Muscle of leg (tissue), 11 donors: Measurements from ENCODE around the gene DUS2. TPM values are rescaled to one million over a fixed set of nuclear protein-coding genes. Genes with fewer than 3 reads are reported as not detected.
A peak's percentile ranks its signal among the peaks of the same experiment; 100 is the strongest.

Source experiments
- DNase-seq: peaks from one replicate; pipeline ENCODE4 v3.0.0; 2013
- H3K27ac ChIP-seq: one replicate; pipeline ENCODE4 v1.5.1; 2013; ENCODE audit warnings: mild to moderate bottlenecking, low read length, control low read depth
- H3K27me3 ChIP-seq: one replicate; pipeline ENCODE4 v1.6.1; 2013; ENCODE audit warnings: low read length; ENCODE audit not compliant: control insufficient read depth, insufficient read depth
- H3K36me3 ChIP-seq: one replicate; pipeline ENCODE4 v1.6.1; 2013; ENCODE audit warnings: low read length; ENCODE audit not compliant: control insufficient read depth, insufficient read depth
- H3K4me1 ChIP-seq: one replicate; pipeline ENCODE4 v1.6.1; 2013; ENCODE audit warnings: low read length; ENCODE audit not compliant: control insufficient read depth, insufficient read depth
- H3K4me3 ChIP-seq: one replicate; pipeline ENCODE4 v1.5.1; 2013; ENCODE audit warnings: low read length, control low read depth
- H3K9me3 ChIP-seq: replicated peaks from 2 replicates; pipeline ENCODE4 v1.6.1; 2013; ENCODE audit warnings: low read depth, low read length; ENCODE audit not compliant: control insufficient read depth
- WGBS: methylation state at CpG from one replicate; pipeline ENCODE4 v1.1.5; 2013; ENCODE audit warnings: missing lambda C conversion rate; ENCODE audit not compliant: insufficient coverage; 5-methylcytosine and 5-hydroxymethylcytosine counted together
- polyA plus RNA-seq, 8 donors: library from polyadenylated mRNA; unstranded; fragments of 120-200 nt; gene quantifications; one replicate each; pipeline versions ENCODE4 v1.2.1 to v1.2.3, GENCODE V29; 2013; ENCODE audit warnings: inconsistent platforms in 1 of 8, low replicate concordance in 1 of 8; ENCODE audit not compliant: insufficient read length in 8 of 8, insufficient read depth in 1 of 8
- total RNA-seq: library from RNA; stranded (reverse); fragments of 120-200 nt; gene quantifications from one replicate; pipeline ENCODE4 v1.2.4, GENCODE V29; 2013

Gene DUS2
- total and polyA plus RNA-seq, 9 donors: 10.1 to 13.7 (median 12.5) TPM

DNA sequence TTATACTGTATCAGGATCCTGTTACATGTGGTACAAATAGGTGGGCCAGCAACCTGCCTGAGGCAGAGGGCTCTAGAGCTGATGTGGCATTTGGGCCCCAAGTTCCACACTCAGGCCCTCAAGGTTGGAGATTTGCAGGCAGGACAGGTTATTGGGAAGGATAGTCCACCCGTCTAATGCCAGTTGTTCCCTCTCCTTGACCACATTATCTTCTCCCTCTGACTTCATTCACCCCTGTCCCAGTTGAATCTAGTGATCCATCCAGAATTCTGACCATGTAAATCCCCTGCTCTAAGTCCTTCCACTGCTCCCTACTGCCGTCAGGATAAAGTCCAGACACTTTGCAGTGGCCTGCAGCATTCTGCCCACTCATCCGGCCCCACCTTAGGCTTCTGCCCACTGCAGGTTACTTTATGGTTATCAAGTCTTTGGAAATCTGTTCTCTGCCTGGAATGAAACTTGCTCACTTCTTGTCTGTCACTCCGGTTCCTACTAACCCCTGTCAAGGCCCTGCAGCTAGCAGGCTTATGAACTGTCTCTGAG, 60.2 kb downstream of the DUS2 start:
- no peak overlapping the region for H3K4me3 ChIP-seq
- peaks cover 6% of the 10 kb centered on the region for H3K36me3 ChIP-seq
- WGBS: 79% methylated on average over 3 of the region's 4 CpGs
- H3K27ac ChIP-seq: peak overlapping the region; percentile 100
- no peak for DNase-seq
- peaks cover 56% of the 10 kb centered on the region for H3K4me1 ChIP-seq
- H3K9me3 ChIP-seq: no peaks in the 10 kb centered on the region
- no peaks in the 10 kb centered on the region for H3K27me3 ChIP-seq

DNA sequence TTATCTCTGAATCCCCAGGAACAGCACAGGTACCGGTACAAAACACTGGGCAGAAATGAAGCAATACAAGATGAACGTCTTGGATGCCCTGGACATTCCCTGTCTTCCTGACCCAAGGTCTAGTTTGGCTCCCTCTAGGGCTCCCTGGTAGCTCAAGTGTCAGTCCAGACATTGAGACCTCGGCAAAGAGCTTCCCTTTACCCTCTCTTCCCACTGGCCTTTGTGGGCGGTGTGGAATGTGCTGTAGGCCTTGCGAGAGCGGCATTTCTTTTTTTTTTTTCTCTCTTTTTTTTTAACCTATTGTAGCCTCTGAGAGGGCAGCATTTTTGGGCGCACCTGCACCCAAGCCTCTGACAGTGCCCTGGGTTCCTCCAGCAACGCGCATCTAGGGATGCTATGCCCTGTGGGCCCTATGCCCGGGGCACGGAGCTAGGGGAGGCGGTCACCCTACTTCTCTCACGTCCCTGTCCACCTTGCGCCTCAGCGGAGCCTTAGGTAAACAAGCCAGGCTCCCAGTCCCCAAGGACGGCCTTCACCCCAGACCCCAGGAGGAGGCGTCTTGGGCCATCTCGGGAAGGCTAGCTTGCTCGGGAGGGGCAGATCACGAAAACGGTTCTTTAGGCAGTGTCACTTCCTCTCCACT, 60.9 kb downstream of the DUS2 start:
- Histone ChIP-seq H3K36me3 (no peaks in the 10 kb centered on the region), H3K4me1 (peaks cover 55% of the 10 kb centered on the region), H3K4me3 (peak overlapping the region; percentile 80), H3K9me3 (no peaks in the 10 kb centered on the region), H3K27ac (peak overlapping the region; percentile 100), H3K27me3 (no peaks in the 10 kb centered on the region)
- 14% methylated on average over 14 of the region's 21 CpGs for WGBS
- peak; percentile 50 for DNase-seq

DNA sequence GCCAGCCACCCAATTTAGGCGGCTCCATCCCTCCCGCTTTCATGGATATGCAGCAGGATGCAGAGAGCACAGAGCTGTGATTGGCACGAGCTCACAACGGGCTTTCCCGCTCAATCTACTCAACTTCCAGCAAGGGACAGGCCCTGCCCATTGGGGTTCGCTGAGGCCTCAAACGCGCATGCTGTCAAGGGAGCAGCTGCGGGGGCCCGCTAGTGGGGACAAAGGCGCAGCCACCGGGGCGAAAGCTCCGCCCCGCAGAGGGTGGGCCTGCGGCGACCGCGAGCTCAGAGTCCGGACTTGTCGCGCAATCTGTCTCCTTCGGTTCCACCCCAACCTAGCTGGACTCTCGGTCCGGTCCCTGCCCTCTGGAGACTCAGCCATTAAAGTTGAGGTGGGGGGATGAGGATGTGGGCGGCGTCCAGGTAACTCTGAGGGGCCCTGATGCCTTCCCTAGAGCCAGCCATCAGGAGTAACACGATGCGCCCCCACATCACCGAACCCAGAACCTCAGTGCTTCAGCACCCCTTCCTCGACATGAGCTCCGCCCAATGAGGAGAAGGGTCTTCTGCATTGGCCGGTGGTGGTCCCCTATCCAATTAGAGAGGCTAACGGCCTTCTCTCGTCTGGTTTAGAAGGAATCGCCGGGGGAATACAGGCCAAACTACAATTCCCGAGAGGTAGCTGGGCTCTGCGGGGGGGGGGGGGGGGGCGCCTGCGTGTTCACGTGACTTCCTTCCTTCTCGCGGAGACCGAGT, 61.6 kb downstream of the DUS2 start:
- 0% methylated on average over 28 of the region's 45 CpGs for WGBS
- peaks cover 49% of the 10 kb centered on the region for H3K4me1 ChIP-seq
- no peaks in the 10 kb centered on the region for H3K27me3 ChIP-seq
- peak; percentile 96 for DNase-seq
- H3K27ac ChIP-seq: peak overlapping the region; percentile 100
- no peaks in the 10 kb centered on the region for H3K9me3 ChIP-seq
- H3K4me3 ChIP-seq: peak overlapping the region; percentile 80
- no peaks in the 10 kb centered on the region for H3K36me3 ChIP-seq

DNA sequence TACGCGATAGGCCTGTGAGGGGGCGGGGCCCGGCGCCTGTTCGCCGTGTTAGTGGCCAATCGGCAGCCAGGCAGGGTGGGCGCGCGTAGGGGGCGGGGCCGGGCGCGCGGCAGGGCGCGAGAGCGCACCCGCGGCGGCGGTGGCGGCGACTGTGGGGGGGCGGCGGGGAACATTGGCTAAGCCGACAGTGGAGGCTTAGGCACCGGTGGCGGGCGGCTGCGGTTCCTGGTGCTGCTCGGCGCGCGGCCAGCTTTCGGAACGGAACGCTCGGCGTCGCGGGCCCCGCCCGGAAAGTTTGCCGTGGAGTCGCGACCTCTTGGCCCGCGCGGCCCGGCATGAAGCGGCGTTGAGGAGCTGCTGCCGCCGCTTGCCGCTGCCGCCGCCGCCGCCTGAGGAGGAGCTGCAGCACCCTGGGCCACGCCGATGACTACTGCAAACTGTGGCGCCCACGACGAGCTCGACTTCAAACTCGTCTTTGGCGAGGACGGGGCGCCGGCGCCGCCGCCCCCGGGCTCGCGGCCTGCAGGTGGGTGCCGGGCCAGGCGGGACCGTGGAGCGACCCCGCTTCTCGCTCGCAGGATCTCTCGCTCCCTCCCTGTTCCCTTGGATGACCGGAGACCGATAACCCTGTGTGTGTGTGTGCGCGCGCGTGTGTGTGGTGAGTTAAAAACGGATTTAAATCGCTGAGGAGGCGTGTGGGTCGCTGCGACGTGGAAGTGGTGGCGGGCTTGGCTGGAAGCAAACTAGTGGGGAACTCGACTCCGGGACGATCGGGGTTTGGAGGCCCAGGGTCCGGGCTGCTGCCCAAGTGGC, 62.4 kb downstream of the DUS2 start, which contains the start of gene NFATC3:
TSS of gene NFATC3 (plus strand) at position 112 of the 813 bp plus-strand sequence. CDS start at position 424, 312 bp downstream.
- Histone ChIP-seq H3K27ac (peak within 1 kb of the TSS; percentile 100), H3K4me3 (peak within 1 kb of the TSS; percentile 84), H3K36me3 (no peaks in the 10 kb centered on the region), H3K27me3 (no peaks in the 10 kb centered on the region), H3K4me1 (peaks cover 41% of the 10 kb centered on the region), H3K9me3 (no peaks in the 10 kb centered on the region)
- DNase-seq: peak; percentile 99
- WGBS: under 1% methylated on average over 99 of the region's 104 CpGs

DNA sequence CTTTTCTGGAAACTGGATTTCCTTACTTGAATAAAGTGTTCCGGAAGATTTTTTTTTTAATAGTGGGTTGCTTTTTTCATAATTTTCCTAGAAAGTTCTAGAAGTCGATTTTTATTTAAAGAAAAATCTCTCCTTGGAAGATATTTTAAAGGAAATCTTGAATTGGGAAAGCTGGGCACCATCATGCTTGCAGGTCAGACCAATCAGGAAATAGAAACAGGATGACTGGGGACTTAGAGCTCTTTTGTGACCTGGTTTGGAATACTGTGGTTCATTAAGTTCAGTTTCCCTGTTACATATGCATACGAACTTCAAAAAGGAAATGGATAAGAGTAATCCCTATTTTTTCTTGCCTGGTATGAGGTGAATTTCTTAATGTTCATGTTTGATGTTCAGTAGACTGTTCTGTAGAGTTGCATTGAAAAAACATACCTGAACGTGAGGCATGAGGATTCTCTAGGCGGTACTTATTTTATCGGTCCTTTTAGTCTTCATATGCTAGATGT, 63.3 kb downstream of the DUS2 start:
- no peak for DNase-seq
- no peaks in the 10 kb centered on the region for H3K9me3 ChIP-seq
- no peaks in the 10 kb centered on the region for H3K36me3 ChIP-seq
- peak overlapping the region; percentile 84 for H3K4me3 ChIP-seq
- no CpG with 5 or more reads among the region's 6 CpGs for WGBS
- no peaks in the 10 kb centered on the region for H3K27me3 ChIP-seq
- peaks cover 35% of the 10 kb centered on the region for H3K4me1 ChIP-seq
- H3K27ac ChIP-seq: peak overlapping the region; percentile 92

DNA sequence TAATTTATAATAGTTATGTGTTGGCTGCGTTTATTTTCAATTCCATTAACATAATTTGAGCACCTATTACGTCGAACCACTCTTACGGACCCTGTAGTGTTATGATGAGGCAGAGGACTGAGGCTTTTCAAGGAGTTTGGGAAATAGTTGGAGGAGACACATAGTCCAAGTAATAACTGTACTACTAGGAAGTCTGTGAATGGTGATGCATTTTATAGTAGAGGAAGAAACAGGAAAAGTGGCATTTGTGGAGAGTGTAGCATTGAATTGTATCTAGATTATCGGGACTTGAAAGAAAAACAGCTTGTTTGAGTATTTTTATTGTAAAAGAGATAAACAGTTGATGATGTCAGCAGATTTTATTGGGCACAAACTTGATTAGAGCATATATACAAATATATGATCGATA, 63.8 kb downstream of the DUS2 start:
- WGBS: 0% methylated on average over 1 of the region's 6 CpGs
- DNase-seq: no peak
- H3K4me1 ChIP-seq: peaks cover 33% of the 10 kb centered on the region
- H3K4me3 ChIP-seq: peak overlapping the region; percentile 84
- H3K9me3 ChIP-seq: no peaks in the 10 kb centered on the region
- H3K27ac ChIP-seq: peak overlapping the region; percentile 92
- H3K27me3 ChIP-seq: no peaks in the 10 kb centered on the region
- no peaks in the 10 kb centered on the region for H3K36me3 ChIP-seq

DNA sequence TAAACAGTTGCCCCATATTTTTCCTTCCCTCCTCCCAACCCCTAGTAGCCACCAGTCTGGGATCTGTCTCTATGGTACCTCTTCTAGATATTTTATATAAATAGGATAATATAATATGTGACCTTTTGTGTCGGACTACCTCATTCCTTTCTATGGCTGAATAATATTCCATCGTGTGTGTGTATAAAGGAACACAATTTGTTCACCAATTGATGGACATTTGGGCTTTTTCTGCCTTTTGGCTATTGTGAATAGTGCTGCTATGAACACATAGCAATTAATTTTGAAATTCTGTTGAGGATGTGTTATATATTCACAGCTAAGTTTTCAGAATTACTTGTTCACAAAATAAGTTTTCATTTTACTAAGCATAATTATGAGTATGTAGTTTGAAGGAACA, 64.6 kb downstream of the DUS2 start:
- peaks cover 25% of the 10 kb centered on the region for H3K4me1 ChIP-seq
- H3K27me3 ChIP-seq: no peaks in the 10 kb centered on the region
- H3K27ac ChIP-seq: no peak overlapping the region
- no peaks in the 10 kb centered on the region for H3K9me3 ChIP-seq
- H3K36me3 ChIP-seq: no peaks in the 10 kb centered on the region
- no CpG with 5 or more reads among the region's 2 CpGs for WGBS
- H3K4me3 ChIP-seq: no peak overlapping the region
- DNase-seq: no peak

DNA sequence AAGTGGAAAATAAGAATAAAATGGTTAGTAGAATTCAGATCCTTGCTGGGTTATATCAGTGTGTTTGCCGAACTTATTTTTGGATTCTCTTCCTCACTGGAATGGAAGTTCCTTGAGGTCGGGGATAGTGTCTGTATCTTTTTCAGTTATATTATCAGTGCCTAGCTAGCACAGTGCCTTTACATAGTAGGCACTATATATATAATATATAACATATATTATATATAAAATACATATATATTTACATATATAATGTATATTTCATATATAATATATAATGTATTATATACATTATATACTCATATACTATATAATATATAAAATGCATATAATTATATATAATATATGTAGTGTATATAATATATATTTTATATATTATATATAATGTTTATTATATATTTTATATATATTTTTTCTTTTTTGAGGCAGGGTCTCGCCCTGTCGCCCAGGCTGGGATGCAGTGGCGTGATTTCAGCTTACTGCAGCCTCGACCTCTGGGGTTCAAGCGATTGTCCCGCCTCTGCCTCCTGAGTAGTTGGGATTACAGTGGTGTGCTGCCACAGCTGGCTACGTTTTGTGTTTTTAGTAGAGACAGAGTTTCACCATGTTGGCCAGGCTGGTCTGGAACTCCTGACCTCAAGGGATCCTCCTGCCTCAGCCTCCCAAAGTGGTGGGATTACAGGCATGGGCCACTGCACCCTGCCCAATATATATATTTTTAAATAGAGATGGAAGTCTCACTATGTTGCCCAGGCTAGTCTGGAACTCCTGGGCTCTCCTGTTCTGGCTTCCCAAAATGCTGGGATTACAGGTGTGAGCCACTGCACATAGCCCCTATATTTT, 65.3 kb downstream of the DUS2 start:
- Histone ChIP-seq H3K27ac (no peak overlapping the region), H3K4me3 (no peak overlapping the region), H3K4me1 (peaks cover 19% of the 10 kb centered on the region), H3K27me3 (no peaks in the 10 kb centered on the region), H3K36me3 (no peaks in the 10 kb centered on the region), H3K9me3 (no peaks in the 10 kb centered on the region)
- no peak for DNase-seq
- WGBS: 80% methylated on average over 1 of the region's 9 CpGs

DNA sequence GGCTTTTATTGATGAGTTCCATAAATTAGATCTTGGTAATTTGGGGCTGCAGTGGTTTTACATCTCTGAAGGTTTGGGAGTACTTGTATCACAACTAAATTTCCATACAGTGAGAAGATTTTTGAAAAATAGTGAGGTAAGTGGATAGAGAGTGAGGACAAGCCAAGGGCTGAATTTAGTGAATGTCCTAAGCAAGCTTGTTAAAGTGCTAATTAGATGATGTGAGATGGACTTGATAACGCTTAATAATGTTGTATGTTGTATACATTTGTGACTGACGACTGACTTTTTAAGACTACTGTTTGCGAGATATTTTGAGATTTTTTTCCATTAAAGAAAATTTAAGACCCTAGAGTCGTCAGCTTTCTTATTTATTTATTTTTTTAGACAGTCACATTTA, 66.0 kb downstream of the DUS2 start:
- WGBS: no CpG with 5 or more reads among the region's 4 CpGs
- H3K27ac ChIP-seq: no peak overlapping the region
- H3K4me3 ChIP-seq: no peak overlapping the region
- no peak for DNase-seq
- no peaks in the 10 kb centered on the region for H3K36me3 ChIP-seq
- H3K4me1 ChIP-seq: peaks cover 11% of the 10 kb centered on the region
- no peaks in the 10 kb centered on the region for H3K27me3 ChIP-seq
- H3K9me3 ChIP-seq: no peaks in the 10 kb centered on the region
